ENCODE results near the gene CDK4. TPM values are rescaled to one million over a fixed set of nuclear protein-coding genes. Genes with fewer than 3 reads are reported as not detected.

Gene CDK4
- total and polyA plus RNA-seq, 4 donors, result 62.9 to 142 (median 127) TPM

DNA sequence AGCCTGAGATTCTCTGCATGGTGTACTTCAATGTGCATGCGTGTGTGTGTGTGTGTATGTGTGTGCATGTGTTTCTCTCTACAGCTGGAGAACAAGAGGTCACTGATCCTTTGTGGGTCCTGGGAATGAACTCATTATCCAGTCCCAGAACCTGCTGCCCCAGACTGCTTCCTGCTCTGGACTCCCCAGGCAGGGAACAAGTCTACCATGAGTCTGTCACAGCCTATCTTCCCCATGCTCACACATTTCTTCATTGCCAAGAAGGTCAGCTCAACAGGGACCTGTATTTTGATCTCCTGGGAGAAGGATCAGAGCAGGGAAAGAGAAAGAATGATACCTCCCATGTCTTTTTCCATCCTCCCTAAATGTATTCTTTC lies 10.7 kb downstream of the CDK4 start:
- no peak for DNase-seq (ENCODE audit: low read depth in 4 of 6, low spot score in 6 of 6)
- Histone ChIP-seq H3K36me3 (ENCODE audit: control insufficient read depth, insufficient read depth, low read length) (peaks cover 5% of the 10 kb centered on the region), H3K9me3 (ENCODE audit: control insufficient read depth, insufficient read depth, low read length) (no peaks in the 10 kb centered on the region), H3K27me3 (ENCODE audit: control insufficient read depth, insufficient read depth, low read length) (peaks cover 48% of the 10 kb centered on the region), H3K27ac (ENCODE audit: low read depth, low read length) (no peak overlapping the region), H3K4me3 (ENCODE audit: low read depth, low read length) (no peak overlapping the region), H3K4me1 (ENCODE audit: control insufficient read depth, insufficient read depth, low read length) (peaks cover 49% of the 10 kb centered on the region)
- no CpG with 5 or more reads among the region's 1 CpG for WGBS (ENCODE audit: insufficient coverage)

DNA sequence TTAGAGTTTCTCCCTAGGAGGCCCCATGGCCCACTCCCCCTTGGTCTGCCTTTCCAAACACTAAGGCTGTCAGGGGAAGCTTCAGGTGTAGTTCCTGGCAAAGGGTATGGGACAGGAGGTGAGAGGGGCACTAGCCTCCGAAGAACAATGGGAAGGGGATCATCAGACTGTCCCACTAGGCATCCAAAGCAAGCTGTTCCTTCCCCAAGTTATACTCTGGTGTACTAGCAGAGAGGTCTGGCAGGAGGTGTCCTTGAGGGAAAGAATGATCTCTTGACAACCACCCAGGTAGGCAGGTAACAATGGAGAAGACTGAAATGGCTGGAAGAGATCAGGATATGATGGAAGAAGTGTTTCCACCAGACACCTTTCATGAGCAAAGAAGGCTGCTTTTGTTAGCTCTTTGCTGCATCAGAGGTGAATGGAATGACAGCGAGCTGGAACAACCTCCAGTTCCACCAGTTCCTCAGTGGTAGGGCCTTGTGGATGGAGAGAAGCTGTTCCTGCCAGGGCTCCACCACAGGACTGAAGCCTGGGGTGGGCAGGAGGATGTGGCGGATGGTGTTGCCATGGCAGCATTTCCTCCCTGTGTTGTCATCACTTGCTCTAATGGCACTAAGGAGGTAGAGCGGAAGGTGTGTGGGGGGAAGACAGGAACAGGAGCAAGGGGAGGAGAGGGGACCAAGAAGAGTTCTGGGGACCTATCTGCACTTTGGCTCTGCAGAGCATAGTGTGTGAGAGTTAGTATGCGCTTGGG lies 11.3 kb downstream of the CDK4 start:
- Histone ChIP-seq H3K27me3 (ENCODE audit: control insufficient read depth, insufficient read depth, low read length) (peaks cover 53% of the 10 kb centered on the region), H3K9me3 (ENCODE audit: control insufficient read depth, insufficient read depth, low read length) (no peaks in the 10 kb centered on the region), H3K4me3 (ENCODE audit: low read depth, low read length) (no peak overlapping the region), H3K27ac (ENCODE audit: low read depth, low read length) (no peak overlapping the region), H3K36me3 (ENCODE audit: control insufficient read depth, insufficient read depth, low read length) (peaks cover 5% of the 10 kb centered on the region), H3K4me1 (ENCODE audit: control insufficient read depth, insufficient read depth, low read length) (peaks cover 54% of the 10 kb centered on the region)
- 62% methylated on average over 4 of the region's 5 CpGs for WGBS (ENCODE audit: insufficient coverage)
- peak in 1 of 6 donors; percentile 69 for DNase-seq (ENCODE audit: low read depth in 4 of 6, low spot score in 6 of 6)

DNA sequence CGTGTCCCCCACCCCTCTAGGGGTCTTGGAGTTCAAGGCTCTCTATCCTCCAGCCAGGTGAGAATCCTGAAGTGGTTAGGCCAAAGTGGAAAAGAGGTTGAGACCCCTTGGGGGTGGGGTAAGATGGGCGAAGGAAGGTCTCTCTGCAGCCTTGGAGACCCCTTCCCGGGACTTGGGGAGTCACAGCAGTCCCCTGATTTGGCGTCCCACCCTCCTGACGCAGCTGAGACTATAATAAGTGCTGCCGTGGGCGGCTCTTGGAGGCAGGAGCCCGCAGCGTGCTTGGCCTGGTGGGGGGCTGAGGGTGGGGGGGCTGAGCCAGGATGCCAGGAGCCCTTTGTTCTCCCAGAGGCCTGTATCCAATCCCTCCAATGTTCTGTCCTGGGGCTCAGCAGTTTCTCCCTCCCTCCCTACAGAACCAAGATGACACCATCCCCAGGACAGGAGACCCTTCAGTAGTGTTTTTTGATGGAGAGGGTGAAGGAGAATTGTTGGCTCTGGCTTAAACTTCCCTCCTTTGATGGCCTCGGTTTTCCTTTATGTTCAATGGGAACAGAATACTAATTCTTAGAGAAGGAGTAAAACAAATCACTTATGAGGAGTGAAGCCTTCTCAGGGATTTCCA lies 12.1 kb downstream of the CDK4 start:
- Histone ChIP-seq H3K4me3 (ENCODE audit: low read depth, low read length) (no peak overlapping the region), H3K27me3 (ENCODE audit: control insufficient read depth, insufficient read depth, low read length) (peaks cover 61% of the 10 kb centered on the region)
- no peak for DNase-seq (ENCODE audit: low read depth in 4 of 6, low spot score in 6 of 6)

DNA sequence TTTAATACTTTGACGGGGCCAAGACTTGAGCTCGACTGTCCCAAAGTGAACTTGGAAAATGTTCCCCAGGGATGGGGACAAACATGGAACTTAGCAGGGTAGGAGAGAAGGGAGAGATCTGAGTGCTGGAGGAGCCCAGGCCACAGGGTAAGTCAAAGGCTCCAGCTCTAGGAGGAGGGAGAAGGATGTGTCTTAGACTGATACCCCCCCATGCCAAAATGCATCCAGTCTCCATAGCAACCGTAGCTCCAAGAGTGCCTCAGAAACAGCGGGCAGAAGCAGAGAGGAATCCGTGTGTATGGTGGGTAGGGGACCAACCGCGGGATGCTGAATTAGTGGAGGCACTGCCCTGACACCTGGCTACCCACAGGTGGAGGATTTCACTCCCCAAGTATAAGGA lies 12.7 kb downstream of the CDK4 start:
- peak overlapping the region; percentile 48 for H3K4me3 ChIP-seq (ENCODE audit: low read depth, low read length)
- H3K4me1 ChIP-seq (ENCODE audit: control insufficient read depth, insufficient read depth, low read length), result peaks cover 51% of the 10 kb centered on the region
- peaks cover 67% of the 10 kb centered on the region for H3K27me3 ChIP-seq (ENCODE audit: control insufficient read depth, insufficient read depth, low read length)
- no peaks in the 10 kb centered on the region for H3K9me3 ChIP-seq (ENCODE audit: control insufficient read depth, insufficient read depth, low read length)
- H3K27ac ChIP-seq (ENCODE audit: low read depth, low read length), result no peak overlapping the region
- peaks cover 7% of the 10 kb centered on the region for H3K36me3 ChIP-seq (ENCODE audit: control insufficient read depth, insufficient read depth, low read length)
- peak in 1 of 6 donors; percentile 42 for DNase-seq (ENCODE audit: low read depth in 4 of 6, low spot score in 6 of 6)
- WGBS (ENCODE audit: insufficient coverage), result 6% methylated on average over 3 of the region's 7 CpGs

More for the DNA sequence above, 12.1 kb downstream of the CDK4 start:
- peaks cover 5% of the 10 kb centered on the region for H3K36me3 ChIP-seq (ENCODE audit: control insufficient read depth, insufficient read depth, low read length)
- H3K9me3 ChIP-seq (ENCODE audit: control insufficient read depth, insufficient read depth, low read length), result no peaks in the 10 kb centered on the region
- WGBS (ENCODE audit: insufficient coverage), result 28% methylated on average over 2 of the region's 10 CpGs
- H3K27ac ChIP-seq (ENCODE audit: low read depth, low read length), result no peak overlapping the region
- peaks cover 54% of the 10 kb centered on the region for H3K4me1 ChIP-seq (ENCODE audit: control insufficient read depth, insufficient read depth, low read length)

DNA sequence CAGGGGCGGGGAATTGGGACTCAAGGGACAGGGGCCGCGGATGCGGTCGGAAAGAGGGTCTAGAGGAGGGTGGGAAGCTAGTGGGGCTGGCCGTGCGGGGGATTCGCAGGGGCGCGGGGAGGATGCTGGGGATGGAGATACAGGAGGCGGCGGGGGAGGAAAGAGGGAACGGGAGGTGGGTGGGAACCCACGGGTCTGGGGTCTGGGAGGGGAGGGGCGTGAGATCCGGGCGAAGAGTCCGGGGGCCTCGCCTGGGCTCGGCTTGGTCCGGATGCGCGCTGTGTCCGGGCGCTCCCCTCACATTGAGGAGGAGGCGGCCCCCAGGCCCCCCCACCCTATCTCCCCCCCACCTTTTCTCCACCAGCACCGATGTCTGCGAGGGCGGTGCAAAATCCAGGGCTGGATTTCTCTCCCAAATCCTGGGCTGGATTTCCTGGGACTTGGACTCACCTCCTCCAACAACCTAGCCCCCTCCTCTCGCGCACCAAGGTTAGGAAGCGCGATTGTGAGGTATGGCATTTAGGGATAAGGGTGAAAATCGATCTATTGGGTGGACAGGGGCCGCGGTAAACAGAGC lies 13.4 kb downstream of the CDK4 start, which contains the start of gene AGAP2:
Gene AGAP2, minus strand, starts transcription at position 82 of the 577 bp plus-strand sequence. CDS start 496 bp downstream, outside the sequence.
- H3K4me1 ChIP-seq (ENCODE audit: control insufficient read depth, insufficient read depth, low read length), result peaks cover 47% of the 10 kb centered on the region
- H3K27me3 ChIP-seq (ENCODE audit: control insufficient read depth, insufficient read depth, low read length), result peaks cover 73% of the 10 kb centered on the region
- no peak within 1 kb of the TSS for H3K27ac ChIP-seq (ENCODE audit: low read depth, low read length)
- peaks cover 13% of the 10 kb centered on the region for H3K36me3 ChIP-seq (ENCODE audit: control insufficient read depth, insufficient read depth, low read length)
- 0% methylated on average over 16 of the region's 36 CpGs for WGBS (ENCODE audit: insufficient coverage)
- DNase-seq (ENCODE audit: low read depth in 4 of 6, low spot score in 6 of 6), result peak in 4 of 6 donors; percentile 77 to 96 (median 88)
- peak within 1 kb of the TSS; percentile 48 for H3K4me3 ChIP-seq (ENCODE audit: low read depth, low read length)
- no peaks in the 10 kb centered on the region for H3K9me3 ChIP-seq (ENCODE audit: control insufficient read depth, insufficient read depth, low read length)

DNA sequence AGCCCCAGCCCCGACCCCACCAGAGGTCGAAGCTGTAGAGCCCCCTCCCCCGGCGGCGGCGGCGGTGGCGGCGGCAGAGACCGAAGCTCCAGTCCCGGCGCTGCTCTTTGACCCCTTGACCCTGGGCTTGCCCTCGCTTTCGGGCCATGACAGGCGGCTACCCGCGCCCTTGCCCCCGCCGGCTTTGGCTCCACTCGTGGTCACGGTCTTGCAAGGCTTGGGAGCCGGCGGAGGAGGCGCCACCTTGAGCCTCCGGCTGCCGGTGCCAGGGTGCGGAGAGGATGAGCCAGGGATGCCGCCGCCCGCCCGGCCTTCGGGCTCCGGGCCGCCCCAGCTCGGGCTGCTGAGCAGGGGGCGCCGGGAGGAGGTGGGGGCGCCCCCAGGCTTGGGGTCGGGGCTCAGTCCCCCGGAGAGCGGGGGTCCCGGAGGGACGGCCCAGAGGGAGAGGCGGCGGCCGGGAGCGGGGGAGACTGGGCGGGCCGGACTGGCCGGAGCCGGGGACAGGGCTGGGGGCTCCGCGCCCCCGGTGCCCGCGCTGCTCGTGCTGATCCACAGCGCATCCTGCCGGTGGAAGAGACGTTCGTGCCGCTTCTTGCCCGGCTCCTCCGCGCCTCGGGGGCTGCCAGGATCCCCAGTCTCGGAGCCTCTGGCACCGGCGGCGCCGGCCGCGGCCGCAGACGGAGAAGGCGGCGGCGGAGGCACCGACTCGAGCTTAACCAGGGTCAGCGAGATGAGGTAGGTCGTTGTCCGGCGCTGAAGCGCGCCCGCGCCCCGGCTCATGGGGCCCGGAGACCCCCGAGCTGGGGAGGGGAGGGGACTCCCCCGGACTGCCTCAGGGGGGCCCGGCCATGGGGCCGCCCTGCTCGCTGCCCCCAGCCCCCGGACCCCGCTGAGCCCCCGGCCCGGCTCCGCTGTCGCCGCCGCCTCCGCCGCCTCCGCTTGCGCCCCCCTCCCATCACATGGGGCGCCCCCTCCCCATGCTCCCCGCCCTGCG lies 14.3 kb downstream of the CDK4 start:
- H3K4me1 ChIP-seq (ENCODE audit: control insufficient read depth, insufficient read depth, low read length), result peaks cover 47% of the 10 kb centered on the region
- H3K27ac ChIP-seq (ENCODE audit: low read depth, low read length), result no peak overlapping the region
- DNase-seq (ENCODE audit: low read depth in 4 of 6, low spot score in 6 of 6), result peak in 2 of 6 donors; percentile 76 to 80
- peaks cover 82% of the 10 kb centered on the region for H3K27me3 ChIP-seq (ENCODE audit: control insufficient read depth, insufficient read depth, low read length)
- WGBS (ENCODE audit: insufficient coverage), result 2% methylated on average over 95 of the region's 110 CpGs
- no peaks in the 10 kb centered on the region for H3K9me3 ChIP-seq (ENCODE audit: control insufficient read depth, insufficient read depth, low read length)
- peak overlapping the region; percentile 48 for H3K4me3 ChIP-seq (ENCODE audit: low read depth, low read length)
- peaks cover 22% of the 10 kb centered on the region for H3K36me3 ChIP-seq (ENCODE audit: control insufficient read depth, insufficient read depth, low read length)

GRCh38 chr12:57736741-57737466 lies 15.2 kb downstream of the CDK4 start:
- peaks cover 47% of the 10 kb centered on the region for H3K4me1 ChIP-seq (ENCODE audit: control insufficient read depth, insufficient read depth, low read length)
- peak in 1 of 6 donors; percentile 21 for DNase-seq (ENCODE audit: low read depth in 4 of 6, low spot score in 6 of 6)
- WGBS (ENCODE audit: insufficient coverage), result 6% methylated on average over 31 of the region's 31 CpGs
- no peak overlapping the region for H3K27ac ChIP-seq (ENCODE audit: low read depth, low read length)
- peaks cover 28% of the 10 kb centered on the region for H3K36me3 ChIP-seq (ENCODE audit: control insufficient read depth, insufficient read depth, low read length)
- peaks cover 83% of the 10 kb centered on the region for H3K27me3 ChIP-seq (ENCODE audit: control insufficient read depth, insufficient read depth, low read length)
- H3K9me3 ChIP-seq (ENCODE audit: control insufficient read depth, insufficient read depth, low read length), result no peaks in the 10 kb centered on the region
- H3K4me3 ChIP-seq (ENCODE audit: low read depth, low read length), result peak overlapping the region; percentile 13

DNA sequence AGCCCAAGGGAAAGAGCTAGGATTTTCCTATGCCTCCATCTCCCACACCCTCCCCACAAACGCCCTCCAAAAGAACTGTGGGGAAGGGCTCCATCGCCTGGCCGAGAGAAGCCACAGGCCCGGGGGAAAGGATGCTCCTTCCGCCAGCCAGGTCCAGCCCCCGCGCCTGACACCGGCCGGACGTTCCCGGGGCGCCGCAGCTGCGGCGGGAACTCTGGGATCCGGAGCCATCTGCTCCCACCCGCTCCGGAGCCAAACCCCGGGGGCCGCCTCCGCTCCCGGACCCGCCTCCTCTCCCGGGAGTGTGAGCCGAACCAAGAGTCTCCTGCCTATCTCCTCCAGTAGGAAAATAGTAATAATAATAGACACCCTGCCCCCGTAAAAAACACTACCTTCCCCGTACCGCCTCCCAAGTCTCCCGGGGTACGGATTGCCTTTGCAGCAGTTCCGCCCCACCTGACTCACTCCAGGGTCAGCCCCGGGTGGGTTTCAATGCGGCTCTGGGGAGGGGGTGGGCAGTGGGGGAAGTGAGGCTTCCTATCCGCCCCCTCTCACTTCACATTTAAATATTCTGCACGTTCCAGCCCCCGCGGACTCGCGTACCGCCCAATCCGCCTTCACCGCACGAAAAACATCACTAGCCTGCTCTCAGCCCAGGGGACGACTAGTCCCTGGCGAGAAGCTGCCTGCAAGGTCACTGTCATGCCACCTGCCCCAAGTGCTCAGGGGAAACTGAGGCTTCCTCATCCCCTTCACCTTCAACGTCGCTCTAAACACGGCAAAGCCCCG lies 16.0 kb downstream of the CDK4 start:
- Histone ChIP-seq H3K4me1 (ENCODE audit: control insufficient read depth, insufficient read depth, low read length) (peaks cover 47% of the 10 kb centered on the region), H3K9me3 (ENCODE audit: control insufficient read depth, insufficient read depth, low read length) (no peaks in the 10 kb centered on the region), H3K27me3 (ENCODE audit: control insufficient read depth, insufficient read depth, low read length) (peaks cover 80% of the 10 kb centered on the region), H3K4me3 (ENCODE audit: low read depth, low read length) (peak overlapping the region; percentile 11), H3K36me3 (ENCODE audit: control insufficient read depth, insufficient read depth, low read length) (peaks cover 35% of the 10 kb centered on the region), H3K27ac (ENCODE audit: low read depth, low read length) (no peak overlapping the region)
- DNase-seq (ENCODE audit: low read depth in 4 of 6, low spot score in 6 of 6), result peak in 2 of 6 donors; percentile 67 to 68
- WGBS (ENCODE audit: insufficient coverage), result 4% methylated on average over 33 of the region's 49 CpGs

All from spinal cord (tissue), 10 donors.